Neural cell (in vitro differentiated cells): ENCODE data around the gene SEPTIN1. TPM values are rescaled to one million over a fixed set of nuclear protein-coding genes. Genes with fewer than 3 reads are reported as not detected.

ENCODE experiments used
- H2AFZ ChIP-seq: fragments of 200-600, 300-800 bp; sonication (generic), shearing (Covaris generic); 2 replicates; pipeline ENCODE4 v1.6.0; 2014; ENCODE audit warnings: low read depth, mild to moderate bottlenecking, antibody characterized with exemption, low read length, moderate library complexity
- H3F3A ChIP-seq: fragments of 200-600 bp; shearing (Covaris generic); 2 replicates; pipeline ENCODE4 v1.6.1; 2016; ENCODE audit warnings: mild to moderate bottlenecking, moderate library complexity, mixed read lengths, antibody characterized with exemption, low read length; ENCODE audit not compliant: insufficient read depth, poor library complexity, severe bottlenecking
- H3K27ac ChIP-seq: fragments of 200-600, 300-800 bp; sonication (generic), shearing (Covaris generic); 2 replicates; pipeline ENCODE4 v1.5.1; 2014; ENCODE audit warnings: mild to moderate bottlenecking, low read length, moderate library complexity
- H3K27me3 ChIP-seq: fragments of 300-800, 200-600 bp; sonication (generic), shearing (Covaris generic); 2 replicates; pipeline ENCODE4 v1.6.0; 2014; ENCODE audit warnings: mild to moderate bottlenecking, low read depth, low read length, moderate library complexity; ENCODE audit not compliant: insufficient read depth
- H3K36me3 ChIP-seq: fragments of 300-800, 200-600 bp; sonication (generic), shearing (Covaris generic); 2 replicates; pipeline ENCODE4 v1.5.1; 2014; ENCODE audit warnings: mild to moderate bottlenecking, antibody characterized with exemption, low read length, moderate library complexity; ENCODE audit not compliant: insufficient read depth
- H3K4me2 ChIP-seq: fragments of 300-800, 200-600 bp; sonication (generic), shearing (Covaris generic); 2 replicates; pipeline ENCODE4 v1.6.0; 2014; ENCODE audit warnings: mild to moderate bottlenecking, low read length
- H3K4me3 ChIP-seq: fragments of 300-800, 200-600 bp; sonication (generic), shearing (Covaris generic); 2 replicates; pipeline ENCODE4 v1.5.1; 2014; ENCODE audit warnings: mild to moderate bottlenecking, low read length, moderate library complexity
- H3K79me2 ChIP-seq: fragments of 200-600 bp; shearing (Covaris generic); replicated peaks from 2 replicates; pipeline ENCODE4 v1.6.0; 2014; ENCODE audit warnings: mild to moderate bottlenecking, low read length, moderate library complexity; ENCODE audit not compliant: insufficient read depth
- H3K9ac ChIP-seq: fragments of 300-800, 200-600 bp; sonication (generic), shearing (Covaris generic); 2 replicates; pipeline ENCODE4 v1.6.1; 2016; ENCODE audit warnings: mild to moderate bottlenecking, low read length, mixed read lengths
- H3K9me2 ChIP-seq: fragments of 200-600 bp; shearing (Covaris generic); 2 replicates; pipeline ENCODE4 v1.6.1; 2016; ENCODE audit warnings: mild to moderate bottlenecking, low read length, mixed read lengths; ENCODE audit not compliant: insufficient read depth
- H3K9me3 ChIP-seq: fragments of 200-600, 300-800 bp; sonication (generic), shearing (Covaris generic); 2 replicates; pipeline ENCODE4 v1.6.1; 2016; ENCODE audit warnings: mild to moderate bottlenecking, mixed run types, low read length, moderate library complexity, mixed read lengths
- H4K20me1 ChIP-seq: fragments of 200-600 bp; shearing (Covaris generic); 2 replicates; pipeline ENCODE4 v1.6.1; 2016; ENCODE audit warnings: mild to moderate bottlenecking, mixed run types; ENCODE audit not compliant: insufficient read depth
- CTCF ChIP-seq: fragments of 450-650 bp; IDR thresholded peaks from 2 replicates; pipeline ENCODE4 v1.5.1; 2014; ENCODE audit warnings: antibody characterized with exemption, mild to moderate bottlenecking, moderate library complexity; ENCODE audit not compliant: poor library complexity, severe bottlenecking
- EP300 ChIP-seq: fragments of 450-650 bp; conservative IDR thresholded peaks from 2 replicates; pipeline ENCODE4 v1.6.1; 2014; ENCODE audit warnings: antibody characterized with exemption, mild to moderate bottlenecking, moderate library complexity; ENCODE audit not compliant: poor library complexity, severe bottlenecking
- EZH2 ChIP-seq: fragments of 200-600, 300-800 bp; shearing (Covaris generic), sonication (generic); IDR thresholded peaks from 2 replicates; pipeline ENCODE4 v1.6.1; 2014; ENCODE audit warnings: antibody characterized with exemption, low read length, borderline replicate concordance, mild to moderate bottlenecking; ENCODE audit not compliant: insufficient read depth, poor library complexity, severe bottlenecking
- MXI1 ChIP-seq: fragments of 450-650 bp; conservative IDR thresholded peaks from 2 replicates; pipeline ENCODE4 v1.6.1; 2014; ENCODE audit warnings: antibody characterized with exemption, mild to moderate bottlenecking; ENCODE audit not compliant: poor library complexity, severe bottlenecking
- POLR2AphosphoS5 ChIP-seq: IDR thresholded peaks from 2 replicates; pipeline ENCODE4 v1.6.1; 2012
- RAD21 ChIP-seq: fragments of 450-650 bp; conservative IDR thresholded peaks from 2 replicates; pipeline ENCODE4 v1.6.1; 2014; ENCODE audit warnings: antibody characterized with exemption, mild to moderate bottlenecking, moderate library complexity
- SMC3 ChIP-seq: fragments of 450-650 bp; conservative IDR thresholded peaks from 2 replicates; pipeline ENCODE4 v1.6.1; 2014; ENCODE audit warnings: antibody characterized with exemption, mild to moderate bottlenecking, moderate library complexity; ENCODE audit not compliant: poor library complexity
- TAF1 ChIP-seq: IDR thresholded peaks from 2 replicates; pipeline ENCODE4 v1.6.1; 2012; ENCODE audit warnings: low read depth
- polyA plus RNA-seq: library from polyadenylated mRNA; depleted of rRNA; stranded (reverse); fragments of >200 nt; gene quantifications from 2 replicates; pipeline ENCODE4 v1.2.3, GENCODE V29; 2014
- TF ChIP-seq, protein P1 (sequence below): IDR thresholded peaks from 2 replicates; pipeline ENCODE4 v1.6.1; 2012; ENCODE audit warnings: borderline replicate concordance

The SEPTIN1 gene
- polyA plus RNA-seq, 1 donor from 2014 or later, result 0.38 TPM

GRCh38 chr16:30351586-30352419 lies 30.6 kb downstream of the SEPTIN1 start:
- Histone ChIP-seq H3K9me2 (no peaks in the 10 kb centered on the region), H3K27me3 (no peaks in the 10 kb centered on the region), H3K4me3 (no peak overlapping the region), H2AFZ (no peak overlapping the region), H3K9ac (no peak overlapping the region), H3K4me2 (no peak overlapping the region), H3K79me2 (peaks cover 17% of the 10 kb centered on the region), H3K36me3 (no peaks in the 10 kb centered on the region), H3F3A (no peaks in the 10 kb centered on the region), H3K9me3 (no peaks in the 10 kb centered on the region), H3K27ac (no peak overlapping the region), H4K20me1 (no peaks in the 10 kb centered on the region)
- TF ChIP-seq TAF1 (no peak), MXI1 (no peak), EZH2 (no peak), POLR2AphosphoS5 (no peak), CTCF (no peak), RAD21 (no peak), SMC3 (no peak), EP300 (no peak)
- TF ChIP-seq, protein P1, sequence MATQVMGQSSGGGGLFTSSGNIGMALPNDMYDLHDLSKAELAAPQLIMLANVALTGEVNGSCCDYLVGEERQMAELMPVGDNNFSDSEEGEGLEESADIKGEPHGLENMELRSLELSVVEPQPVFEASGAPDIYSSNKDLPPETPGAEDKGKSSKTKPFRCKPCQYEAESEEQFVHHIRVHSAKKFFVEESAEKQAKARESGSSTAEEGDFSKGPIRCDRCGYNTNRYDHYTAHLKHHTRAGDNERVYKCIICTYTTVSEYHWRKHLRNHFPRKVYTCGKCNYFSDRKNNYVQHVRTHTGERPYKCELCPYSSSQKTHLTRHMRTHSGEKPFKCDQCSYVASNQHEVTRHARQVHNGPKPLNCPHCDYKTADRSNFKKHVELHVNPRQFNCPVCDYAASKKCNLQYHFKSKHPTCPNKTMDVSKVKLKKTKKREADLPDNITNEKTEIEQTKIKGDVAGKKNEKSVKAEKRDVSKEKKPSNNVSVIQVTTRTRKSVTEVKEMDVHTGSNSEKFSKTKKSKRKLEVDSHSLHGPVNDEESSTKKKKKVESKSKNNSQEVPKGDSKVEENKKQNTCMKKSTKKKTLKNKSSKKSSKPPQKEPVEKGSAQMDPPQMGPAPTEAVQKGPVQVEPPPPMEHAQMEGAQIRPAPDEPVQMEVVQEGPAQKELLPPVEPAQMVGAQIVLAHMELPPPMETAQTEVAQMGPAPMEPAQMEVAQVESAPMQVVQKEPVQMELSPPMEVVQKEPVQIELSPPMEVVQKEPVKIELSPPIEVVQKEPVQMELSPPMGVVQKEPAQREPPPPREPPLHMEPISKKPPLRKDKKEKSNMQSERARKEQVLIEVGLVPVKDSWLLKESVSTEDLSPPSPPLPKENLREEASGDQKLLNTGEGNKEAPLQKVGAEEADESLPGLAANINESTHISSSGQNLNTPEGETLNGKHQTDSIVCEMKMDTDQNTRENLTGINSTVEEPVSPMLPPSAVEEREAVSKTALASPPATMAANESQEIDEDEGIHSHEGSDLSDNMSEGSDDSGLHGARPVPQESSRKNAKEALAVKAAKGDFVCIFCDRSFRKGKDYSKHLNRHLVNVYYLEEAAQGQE, result no peak

DNA sequence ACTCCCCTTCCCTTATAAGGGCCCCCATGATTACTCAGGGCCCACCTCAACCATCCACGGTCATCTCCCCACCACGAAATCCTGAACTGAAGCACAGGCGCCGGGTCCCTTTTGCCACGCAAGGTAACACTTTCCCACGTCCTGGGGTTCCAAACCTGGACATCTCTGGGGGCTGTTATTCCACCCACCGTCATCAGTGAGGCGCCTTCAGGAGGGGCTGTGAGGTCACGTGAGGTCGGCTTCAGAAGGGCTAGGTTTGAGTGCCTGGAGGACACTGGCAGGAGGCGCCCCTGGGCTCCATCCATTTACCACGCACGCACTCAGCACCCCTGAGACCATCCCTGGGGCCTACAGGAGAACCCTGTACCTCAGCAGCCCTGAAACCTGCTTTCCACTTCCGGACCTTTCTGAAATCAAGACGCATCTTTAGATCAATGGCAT lies 31.3 kb downstream of the SEPTIN1 start:
- TF ChIP-seq, protein P1, result no peak
- TF ChIP-seq TAF1 (no peak), MXI1 (no peak), EP300 (no peak), SMC3 (no peak), RAD21 (no peak), EZH2 (no peak), POLR2AphosphoS5 (no peak), CTCF (no peak)
- Histone ChIP-seq H3K36me3 (no peaks in the 10 kb centered on the region), H3K9ac (no peak overlapping the region), H3K9me3 (no peaks in the 10 kb centered on the region), H3K27me3 (no peaks in the 10 kb centered on the region), H2AFZ (no peak overlapping the region), H3F3A (no peaks in the 10 kb centered on the region), H3K79me2 (peaks cover 17% of the 10 kb centered on the region), H3K9me2 (no peaks in the 10 kb centered on the region), H4K20me1 (no peaks in the 10 kb centered on the region), H3K27ac (no peak overlapping the region), H3K4me3 (no peak overlapping the region), H3K4me2 (no peak overlapping the region)
